Measurements from ENCODE around the gene PRPS1. TPM values are rescaled to one million over a fixed set of nuclear protein-coding genes. Genes with fewer than 3 reads are reported as not detected.

Gene PRPS1
- total RNA-seq, 4 donors from 2014 or later = 8.2 to 17.5 (median 14.5) TPM

DNA sequence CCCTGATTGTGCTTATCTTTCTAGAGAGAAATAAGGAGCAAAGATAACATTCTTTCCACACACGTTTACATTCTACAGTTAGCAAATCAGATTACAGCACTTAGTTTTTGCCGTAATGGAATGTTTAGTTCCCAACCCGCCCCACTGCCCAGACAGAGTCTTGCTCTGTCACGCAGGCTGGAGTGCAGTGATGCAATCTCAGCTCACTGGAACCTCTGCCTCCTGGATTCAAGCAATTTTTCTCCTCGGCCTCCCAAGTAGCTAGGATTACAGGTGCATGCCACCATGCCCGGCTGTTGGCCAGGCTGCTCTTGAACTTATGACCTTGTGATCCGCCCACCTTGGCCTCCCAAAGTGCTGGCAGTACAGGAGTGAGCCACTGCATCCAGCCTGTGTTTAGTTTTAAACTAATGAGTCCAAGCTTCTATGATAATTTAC, 8.4 kb upstream of the PRPS1 start:
- no peak for DNase-seq (ENCODE audit: low spot score in 2 of 2)
- WGBS = 60% methylated on average over 7 of the region's 7 CpGs

DNA sequence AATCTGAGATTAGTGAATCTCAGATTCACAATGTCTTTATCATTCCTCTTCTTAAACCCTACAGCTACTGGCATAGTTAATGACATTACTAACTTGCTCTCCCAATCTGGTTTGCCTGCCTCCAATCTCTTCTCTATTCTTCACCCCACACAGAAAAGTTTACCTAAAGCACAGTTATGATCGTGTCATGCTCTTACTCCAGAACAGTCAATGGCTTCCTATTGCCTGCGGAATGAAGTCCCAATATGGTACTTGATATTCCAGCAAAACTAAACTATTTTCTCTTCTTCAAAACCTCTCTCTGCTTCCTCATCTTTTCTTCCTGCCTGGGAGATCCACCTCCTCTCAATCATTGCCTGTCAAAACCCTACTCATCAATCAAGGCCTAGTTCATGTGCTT, 3.4 kb upstream of the PRPS1 start:
- 93% methylated on average over 2 of the region's 2 CpGs for WGBS

More for the DNA sequence above, 8.4 kb upstream of the PRPS1 start:
- no peaks in the 10 kb centered on the region for H3K36me3 ChIP-seq
- H3K9me3 ChIP-seq = no peaks in the 10 kb centered on the region
- no peak overlapping the region for H3K27ac ChIP-seq
- H3K4me3 ChIP-seq = no peak overlapping the region
- H3K4me1 ChIP-seq = no peaks in the 10 kb centered on the region
- no peaks in the 10 kb centered on the region for H3K27me3 ChIP-seq
- TF ChIP-seq POLR2AphosphoS5 (IDR thresholded peaks at IDR 0.05) = no peak
- TF ChIP-seq, protein P1, sequence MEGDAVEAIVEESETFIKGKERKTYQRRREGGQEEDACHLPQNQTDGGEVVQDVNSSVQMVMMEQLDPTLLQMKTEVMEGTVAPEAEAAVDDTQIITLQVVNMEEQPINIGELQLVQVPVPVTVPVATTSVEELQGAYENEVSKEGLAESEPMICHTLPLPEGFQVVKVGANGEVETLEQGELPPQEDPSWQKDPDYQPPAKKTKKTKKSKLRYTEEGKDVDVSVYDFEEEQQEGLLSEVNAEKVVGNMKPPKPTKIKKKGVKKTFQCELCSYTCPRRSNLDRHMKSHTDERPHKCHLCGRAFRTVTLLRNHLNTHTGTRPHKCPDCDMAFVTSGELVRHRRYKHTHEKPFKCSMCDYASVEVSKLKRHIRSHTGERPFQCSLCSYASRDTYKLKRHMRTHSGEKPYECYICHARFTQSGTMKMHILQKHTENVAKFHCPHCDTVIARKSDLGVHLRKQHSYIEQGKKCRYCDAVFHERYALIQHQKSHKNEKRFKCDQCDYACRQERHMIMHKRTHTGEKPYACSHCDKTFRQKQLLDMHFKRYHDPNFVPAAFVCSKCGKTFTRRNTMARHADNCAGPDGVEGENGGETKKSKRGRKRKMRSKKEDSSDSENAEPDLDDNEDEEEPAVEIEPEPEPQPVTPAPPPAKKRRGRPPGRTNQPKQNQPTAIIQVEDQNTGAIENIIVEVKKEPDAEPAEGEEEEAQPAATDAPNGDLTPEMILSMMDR (IDR thresholded peaks at IDR 0.05) = no peak

DNA sequence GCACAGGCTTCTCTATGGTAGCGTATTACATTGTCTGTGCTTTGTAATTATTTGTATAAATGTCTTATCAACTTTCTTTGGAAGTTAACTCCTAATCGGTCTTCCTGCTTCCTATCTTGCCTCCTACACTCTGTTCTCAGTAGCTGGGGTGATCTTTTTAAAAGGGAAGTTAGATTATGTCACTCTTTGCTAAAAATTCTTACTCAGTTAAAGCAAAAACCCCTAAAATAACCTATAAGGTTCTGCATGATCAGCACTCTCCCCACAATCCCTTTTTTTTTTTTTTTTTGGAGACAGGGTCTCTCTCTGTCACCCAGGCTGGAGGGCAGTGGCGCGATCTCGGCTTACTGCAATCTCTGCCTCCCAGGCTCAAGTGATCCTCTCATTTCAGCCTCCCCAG, 2.6 kb upstream of the PRPS1 start:
- Histone ChIP-seq H3K4me3 (no peak overlapping the region), H3K4me1 (peaks cover 5% of the 10 kb centered on the region), H3K27me3 (no peaks in the 10 kb centered on the region), H3K9me3 (no peaks in the 10 kb centered on the region), H3K36me3 (no peaks in the 10 kb centered on the region), H3K27ac (no peak overlapping the region)
- no peak for TF ChIP-seq POLR2A (IDR thresholded peaks at IDR 0.05)
- TF ChIP-seq, protein P1 (IDR thresholded peaks at IDR 0.05) = no peak
- no peak for TF ChIP-seq POLR2AphosphoS5 (IDR thresholded peaks at IDR 0.05)
- no peak for TF ChIP-seq EP300 (IDR thresholded peaks at IDR 0.05)
- WGBS = 95% methylated on average over 5 of the region's 5 CpGs
- no peak for DNase-seq (ENCODE audit: low spot score in 2 of 2)

More for the DNA sequence above, 3.4 kb upstream of the PRPS1 start:
- DNase-seq (ENCODE audit: low spot score in 2 of 2) = no peak
- Histone ChIP-seq H3K27ac (no peak overlapping the region), H3K9me3 (no peaks in the 10 kb centered on the region), H3K36me3 (no peaks in the 10 kb centered on the region), H3K4me1 (peaks cover 5% of the 10 kb centered on the region), H3K4me3 (no peak overlapping the region), H3K27me3 (no peaks in the 10 kb centered on the region)
- TF ChIP-seq EP300 (IDR thresholded peaks at IDR 0.05) = no peak
- no peak for TF ChIP-seq POLR2A (IDR thresholded peaks at IDR 0.05)

DNA sequence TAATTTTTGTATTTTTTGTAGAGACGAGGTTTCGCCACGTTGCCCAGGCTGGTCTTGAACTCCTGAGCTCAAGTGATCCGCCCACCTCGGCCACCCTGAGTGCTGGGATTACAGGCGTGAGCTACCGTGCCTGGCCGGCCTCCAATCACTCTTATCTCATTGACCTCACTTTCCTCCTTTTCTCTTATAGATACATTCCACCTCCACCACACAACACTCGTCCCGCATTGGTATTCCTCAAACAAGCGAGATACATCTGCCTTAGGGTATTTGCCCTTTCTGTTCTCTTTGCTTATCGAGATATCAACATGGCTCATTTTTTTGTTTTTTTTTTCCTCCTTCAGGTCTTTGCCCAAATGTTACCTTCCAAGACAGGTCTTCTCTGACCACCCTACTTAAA, 1.8 kb upstream of the PRPS1 start:
- no peak overlapping the region for H3K27ac ChIP-seq
- H3K4me3 ChIP-seq = no peak overlapping the region
- TF ChIP-seq, protein P1 (IDR thresholded peaks at IDR 0.05) = no peak
- TF ChIP-seq POLR2AphosphoS5 (IDR thresholded peaks at IDR 0.05) (no peak), POLR2A (IDR thresholded peaks at IDR 0.05) (no peak), EP300 (IDR thresholded peaks at IDR 0.05) (no peak)
- peaks cover 5% of the 10 kb centered on the region for H3K4me1 ChIP-seq
- H3K9me3 ChIP-seq = no peaks in the 10 kb centered on the region
- no peaks in the 10 kb centered on the region for H3K36me3 ChIP-seq
- no peaks in the 10 kb centered on the region for H3K27me3 ChIP-seq
- no peak for DNase-seq (ENCODE audit: low spot score in 2 of 2)
- WGBS = 82% methylated on average over 12 of the region's 12 CpGs

DNA sequence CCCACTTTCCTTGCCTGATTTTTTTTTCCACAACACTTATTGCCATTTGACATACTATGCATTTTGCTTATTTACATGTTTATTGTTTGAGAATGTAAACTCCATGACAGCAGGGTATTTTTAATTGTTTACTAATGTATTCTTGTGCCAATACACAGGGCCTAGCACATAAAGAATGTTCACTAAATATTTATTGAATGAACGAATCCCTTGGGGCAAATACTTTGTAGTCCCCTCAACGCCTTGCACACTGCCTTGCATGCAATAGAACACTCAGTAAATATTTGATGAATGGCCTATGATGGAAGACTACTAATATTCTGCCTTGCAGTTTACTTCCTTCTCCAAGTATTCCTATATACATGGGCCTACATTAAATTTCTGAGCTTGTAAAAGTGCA, 1.4 kb upstream of the PRPS1 start:
- Histone ChIP-seq H3K9me3 (no peaks in the 10 kb centered on the region), H3K4me3 (no peak overlapping the region), H3K27ac (no peak overlapping the region), H3K4me1 (peaks cover 5% of the 10 kb centered on the region), H3K27me3 (no peaks in the 10 kb centered on the region), H3K36me3 (no peaks in the 10 kb centered on the region)
- TF ChIP-seq POLR2AphosphoS5 (IDR thresholded peaks at IDR 0.05) = no peak
- no peak for TF ChIP-seq EP300 (IDR thresholded peaks at IDR 0.05)
- TF ChIP-seq POLR2A (IDR thresholded peaks at IDR 0.05) = no peak
- TF ChIP-seq, protein P1 (IDR thresholded peaks at IDR 0.05) = no peak
- DNase-seq (ENCODE audit: low spot score in 2 of 2) = no peak
- 58% methylated on average over 2 of the region's 2 CpGs for WGBS

Data from suprapubic skin (tissue), 4 donors.